Measurements from ENCODE around the gene CD4. TPM values are rescaled to one million over a fixed set of nuclear protein-coding genes. Genes with fewer than 3 reads are reported as not detected.
"Not testable (repeated sequence)": the region's sequence is repeated elsewhere in the genome, so short reads cannot be mapped to it uniquely, and the experiment has no call there.

CD4 gene
- total RNA-seq, 2 donors from 2014 or later: 1.6 to 8.6 TPM

DNA sequence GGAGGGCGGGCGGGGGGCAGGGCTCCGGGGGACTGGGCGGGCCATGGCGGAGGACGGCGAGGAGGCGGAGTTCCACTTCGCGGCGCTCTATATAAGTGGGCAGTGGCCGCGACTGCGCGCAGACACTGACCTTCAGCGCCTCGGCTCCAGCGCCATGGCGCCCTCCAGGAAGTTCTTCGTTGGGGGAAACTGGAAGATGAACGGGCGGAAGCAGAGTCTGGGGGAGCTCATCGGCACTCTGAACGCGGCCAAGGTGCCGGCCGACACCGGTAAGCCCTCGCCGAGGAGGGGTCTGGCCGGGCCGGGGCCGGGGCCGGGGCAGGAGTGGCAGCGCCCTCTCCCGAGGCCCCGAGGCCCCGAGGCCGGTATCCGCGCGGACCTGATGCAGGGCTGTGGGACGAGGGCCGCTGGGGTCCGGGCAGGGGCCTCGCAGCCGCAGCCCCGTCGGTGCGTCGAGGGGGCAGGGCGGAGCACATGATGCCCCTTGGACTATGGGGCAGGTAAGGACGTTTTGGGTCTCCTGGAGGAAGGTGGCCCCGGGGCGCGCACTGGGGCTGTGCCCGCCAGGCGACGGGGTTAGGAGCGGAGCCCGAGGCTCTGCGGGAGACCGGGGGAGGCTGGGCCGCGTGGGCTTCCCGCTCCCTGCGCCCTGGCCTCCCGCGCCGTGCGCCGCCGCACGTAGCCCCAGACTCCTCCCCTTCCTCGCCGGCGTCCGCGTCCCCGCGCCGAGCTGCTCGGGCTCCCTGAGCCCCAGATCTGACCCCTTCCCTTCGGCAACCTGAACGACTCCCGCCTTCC is 78.3 kb downstream of the CD4 start, which contains the start of gene TPI1:
Gene TPI1 (plus strand): TSS at position 119 of the 798 bp plus-strand sequence. CDS start 36 bp downstream, at position 155.
- no peaks in the 10 kb centered on the region for H3K9me3 ChIP-seq
- H3K4me3 ChIP-seq: peak within 1 kb of the TSS; percentile 82 to 90
- H3K4me1 ChIP-seq (replicated peaks): peaks cover 16% of the 10 kb centered on the region
- no peaks in the 10 kb centered on the region for H3K27me3 ChIP-seq (replicated peaks; ENCODE audit: insufficient read depth)
- intact Hi-C loops (cut with DNase I): no loop called here
- TF ChIP-seq, protein P1, sequence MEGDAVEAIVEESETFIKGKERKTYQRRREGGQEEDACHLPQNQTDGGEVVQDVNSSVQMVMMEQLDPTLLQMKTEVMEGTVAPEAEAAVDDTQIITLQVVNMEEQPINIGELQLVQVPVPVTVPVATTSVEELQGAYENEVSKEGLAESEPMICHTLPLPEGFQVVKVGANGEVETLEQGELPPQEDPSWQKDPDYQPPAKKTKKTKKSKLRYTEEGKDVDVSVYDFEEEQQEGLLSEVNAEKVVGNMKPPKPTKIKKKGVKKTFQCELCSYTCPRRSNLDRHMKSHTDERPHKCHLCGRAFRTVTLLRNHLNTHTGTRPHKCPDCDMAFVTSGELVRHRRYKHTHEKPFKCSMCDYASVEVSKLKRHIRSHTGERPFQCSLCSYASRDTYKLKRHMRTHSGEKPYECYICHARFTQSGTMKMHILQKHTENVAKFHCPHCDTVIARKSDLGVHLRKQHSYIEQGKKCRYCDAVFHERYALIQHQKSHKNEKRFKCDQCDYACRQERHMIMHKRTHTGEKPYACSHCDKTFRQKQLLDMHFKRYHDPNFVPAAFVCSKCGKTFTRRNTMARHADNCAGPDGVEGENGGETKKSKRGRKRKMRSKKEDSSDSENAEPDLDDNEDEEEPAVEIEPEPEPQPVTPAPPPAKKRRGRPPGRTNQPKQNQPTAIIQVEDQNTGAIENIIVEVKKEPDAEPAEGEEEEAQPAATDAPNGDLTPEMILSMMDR (IDR thresholded peaks at IDR 0.05): peak in 1 of 4 experiments; percentile 14
- TF ChIP-seq POLR2AphosphoS5 (IDR thresholded peaks at IDR 0.05) (peak; percentile 90), POLR2A (IDR thresholded peaks at IDR 0.05) (peak; percentile 97)
- peak within 1 kb of the TSS; percentile 91 to 97 for H3K27ac ChIP-seq
- peak; percentile 86 for DNase-seq (ENCODE audit: low spot score)
- under 1% methylated on average over 73 of the region's 86 CpGs for whole genome bisulfite sequencing
- peaks cover 3 to 9% of the 10 kb centered on the region in 2 donors for H3K36me3 ChIP-seq

DNA sequence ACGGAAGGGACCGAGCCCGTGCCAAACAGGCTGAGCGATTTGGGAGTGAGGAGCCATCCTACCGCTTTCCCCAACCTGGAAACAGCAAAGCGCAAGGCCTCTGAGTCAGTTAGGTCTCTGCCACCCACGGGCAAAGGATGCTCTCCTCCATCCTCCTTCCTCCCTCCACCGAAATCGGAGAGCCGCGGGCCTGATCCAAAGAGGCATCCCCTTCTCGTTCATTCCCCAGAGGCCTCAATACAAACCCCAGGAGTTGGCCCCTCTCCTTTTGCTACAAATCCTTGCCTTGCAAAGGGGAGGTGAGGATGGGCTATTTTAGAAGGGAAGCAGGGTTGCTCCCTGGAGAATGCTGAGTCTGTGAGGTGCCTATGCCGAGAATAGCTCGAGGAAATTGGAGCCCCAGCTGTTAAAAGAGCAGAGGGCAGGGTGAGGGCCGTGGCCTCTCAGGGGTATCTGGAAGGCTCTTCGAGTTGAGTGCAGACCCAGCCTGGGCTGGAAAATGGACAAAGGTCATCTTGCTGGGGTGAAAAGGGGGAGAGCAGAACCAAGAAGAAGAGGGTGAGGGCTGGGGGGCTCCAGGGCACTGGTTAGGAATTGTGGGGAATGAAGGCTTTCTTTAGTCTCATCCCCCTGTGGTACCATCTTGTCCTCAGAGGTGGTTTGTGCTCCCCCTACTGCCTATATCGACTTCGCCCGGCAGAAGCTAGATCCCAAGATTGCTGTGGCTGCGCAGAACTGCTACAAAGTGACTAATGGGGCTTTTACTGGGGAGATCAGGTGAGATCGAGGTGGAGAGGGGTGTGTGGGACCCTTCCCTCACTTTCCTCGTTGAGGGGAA is 79.1 kb downstream of the CD4 start:
- H3K9me3 ChIP-seq: no peaks in the 10 kb centered on the region
- no peaks in the 10 kb centered on the region for H3K27me3 ChIP-seq (replicated peaks; ENCODE audit: insufficient read depth)
- TF ChIP-seq POLR2A (IDR thresholded peaks at IDR 0.05) (no peak), POLR2AphosphoS5 (IDR thresholded peaks at IDR 0.05) (peak; percentile 3)
- intact Hi-C loops (cut with DNase I): no loop called here
- peak overlapping the region; percentile 82 to 90 for H3K4me3 ChIP-seq
- no peak for DNase-seq (ENCODE audit: low spot score)
- peaks cover 16% of the 10 kb centered on the region for H3K4me1 ChIP-seq (replicated peaks)
- peak overlapping the region; percentile 91 to 97 for H3K27ac ChIP-seq
- H3K36me3 ChIP-seq: peaks cover 3 to 5% of the 10 kb centered on the region in 2 donors
- WGBS: 6% methylated on average over 22 of the region's 22 CpGs

DNA sequence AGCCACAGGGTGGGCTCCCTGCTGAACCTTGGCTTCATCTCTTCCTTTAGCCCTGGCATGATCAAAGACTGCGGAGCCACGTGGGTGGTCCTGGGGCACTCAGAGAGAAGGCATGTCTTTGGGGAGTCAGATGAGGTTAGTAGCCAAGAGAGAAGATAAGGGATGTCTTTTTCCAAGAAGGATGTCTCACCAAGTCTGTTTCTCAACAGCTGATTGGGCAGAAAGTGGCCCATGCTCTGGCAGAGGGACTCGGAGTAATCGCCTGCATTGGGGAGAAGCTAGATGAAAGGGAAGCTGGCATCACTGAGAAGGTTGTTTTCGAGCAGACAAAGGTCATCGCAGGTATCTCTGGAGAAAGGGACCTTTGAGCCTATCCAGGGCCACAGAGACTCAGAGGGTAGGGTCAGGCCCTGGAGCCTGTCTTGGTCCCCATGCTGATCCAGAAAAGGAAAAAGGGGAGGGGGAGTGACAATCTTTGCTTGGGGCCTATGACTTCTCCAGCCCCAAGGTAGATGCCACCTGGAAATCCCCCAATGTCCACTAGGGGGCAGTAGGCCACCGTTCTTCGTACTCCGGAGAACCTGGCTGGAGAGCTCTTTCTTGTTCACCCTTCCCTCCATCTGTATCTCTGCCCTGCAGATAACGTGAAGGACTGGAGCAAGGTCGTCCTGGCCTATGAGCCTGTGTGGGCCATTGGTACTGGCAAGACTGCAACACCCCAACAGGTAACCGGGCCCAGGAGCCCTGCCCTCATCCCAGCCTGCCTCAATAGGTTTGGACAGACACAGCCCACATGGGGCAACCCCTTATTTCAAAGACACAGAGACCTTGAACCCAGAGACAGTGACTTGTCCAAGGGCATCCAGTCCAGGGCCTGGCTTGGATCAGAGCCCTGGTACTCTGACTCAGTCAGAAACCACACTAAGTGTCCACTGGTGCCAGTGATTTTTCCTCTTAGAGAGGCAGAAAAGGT is 80.0 kb downstream of the CD4 start:
- Histone ChIP-seq H3K4me1 (replicated peaks) (peaks cover 16% of the 10 kb centered on the region), H3K4me3 (no peak overlapping the region), H3K27ac (peak overlapping the region in 1 of 2 donors; percentile 91), H3K36me3 (peaks cover 3 to 5% of the 10 kb centered on the region in 2 donors), H3K27me3 (replicated peaks; ENCODE audit: insufficient read depth) (no peaks in the 10 kb centered on the region), H3K9me3 (no peaks in the 10 kb centered on the region)
- WGBS: 29% methylated on average over 12 of the region's 12 CpGs
- DNase-seq (ENCODE audit: low spot score): peak; percentile 81
- TF ChIP-seq, protein P1 (IDR thresholded peaks at IDR 0.05): peak; percentile 85 to 94 (median 92)
- no peak for TF ChIP-seq POLR2A (IDR thresholded peaks at IDR 0.05)
- peak; percentile 73 for TF ChIP-seq POLR2AphosphoS5 (IDR thresholded peaks at IDR 0.05)
- intact Hi-C loops (cut with DNase I): loop anchor here (10.0 kb wide), 2 partner anchors 65 to 95 kb away; no protein-coding TSS in a partner anchor

DNA sequence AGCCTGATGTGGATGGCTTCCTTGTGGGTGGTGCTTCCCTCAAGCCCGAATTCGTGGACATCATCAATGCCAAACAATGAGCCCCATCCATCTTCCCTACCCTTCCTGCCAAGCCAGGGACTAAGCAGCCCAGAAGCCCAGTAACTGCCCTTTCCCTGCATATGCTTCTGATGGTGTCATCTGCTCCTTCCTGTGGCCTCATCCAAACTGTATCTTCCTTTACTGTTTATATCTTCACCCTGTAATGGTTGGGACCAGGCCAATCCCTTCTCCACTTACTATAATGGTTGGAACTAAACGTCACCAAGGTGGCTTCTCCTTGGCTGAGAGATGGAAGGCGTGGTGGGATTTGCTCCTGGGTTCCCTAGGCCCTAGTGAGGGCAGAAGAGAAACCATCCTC is 81.0 kb downstream of the CD4 start:
- not testable (repeated sequence) for H3K27me3 ChIP-seq (replicated peaks; ENCODE audit: insufficient read depth); DNase-seq (ENCODE audit: low spot score); H3K4me3 ChIP-seq; H3K9me3 ChIP-seq; H3K27ac ChIP-seq; H3K36me3 ChIP-seq
- intact Hi-C loops (cut with DNase I): loop anchor here (10.0 kb wide), 2 partner anchors 64 to 94 kb away; no protein-coding TSS in a partner anchor
- WGBS: 66% methylated on average over 4 of the region's 4 CpGs
- H3K4me1 ChIP-seq (replicated peaks): peaks cover 16% of the 10 kb centered on the region

Other genes starting within 250 kb of the CD4 start
- gene IFFO1, start 233.5 kb upstream of the CD4 start, total RNA-seq: 10 to 100 TPM in 1 of 2 donors, 1 to 10 TPM in 1; 4.8 to 22.9 TPM
- gene NOP2, start 221.2 kb upstream of the CD4 start, total RNA-seq: 10 to 100 TPM; 14.5 to 42.9 TPM
- gene CHD4, start 182.1 kb upstream of the CD4 start, total RNA-seq: 100 to 1,000 TPM; 124 to 240 TPM
- 1 to 10 TPM in 1 of 2 donors, under 1 TPM in 1; 0.59 to 1.9 TPM for gene LPAR5, start 153.6 kb upstream of the CD4 start, total RNA-seq
- gene ACRBP, start 142.1 kb upstream of the CD4 start, total RNA-seq: 10 to 100 TPM in 1 of 2 donors, 1 to 10 TPM in 1; 2.3 to 49.6 TPM
- gene ING4, start 126.4 kb upstream of the CD4 start, total RNA-seq: 10 to 100 TPM; 75.5 to 78.9 TPM
- gene ZNF384, start 100.2 kb upstream of the CD4 start, total RNA-seq: 10 to 100 TPM; 42.9 to 68.6 TPM
- 1 to 10 TPM in 1 of 2 donors, not detected in 1; 3.1 TPM for gene PIANP, start 88.7 kb upstream of the CD4 start, total RNA-seq
- 10 to 100 TPM; 92.0 to 92.6 TPM for gene COPS7A, start 65.5 kb upstream of the CD4 start, total RNA-seq
- gene MLF2, start 36.4 kb upstream of the CD4 start, total RNA-seq: 100 to 1,000 TPM; 267 to 282 TPM
- gene PTMS, start 23.2 kb upstream of the CD4 start, total RNA-seq: 100 to 1,000 TPM; 285 to 339 TPM
- 10 to 100 TPM in 1 of 2 donors, under 1 TPM in 1; 0.73 to 13.1 TPM for gene LAG3, start 17.0 kb upstream of the CD4 start, total RNA-seq
- 1 to 10 TPM; 4.3 to 4.4 TPM for gene GPR162, start 32.3 kb downstream of the CD4 start, total RNA-seq
- gene P3H3, start 38.9 kb downstream of the CD4 start, total RNA-seq: 10 to 100 TPM; 25.7 to 28.8 TPM
- 1 to 10 TPM; 2.3 to 2.4 TPM for gene GNB3, start 51.4 kb downstream of the CD4 start, total RNA-seq
- gene CDCA3, start 61.8 kb downstream of the CD4 start, total RNA-seq: 10 to 100 TPM in 1 of 2 donors, 1 to 10 TPM in 1; 1.7 to 16.2 TPM
- 10 to 100 TPM; 58.3 to 84.1 TPM for gene USP5, start 62.6 kb downstream of the CD4 start, total RNA-seq
- 100 to 1,000 TPM; 404 to 443 TPM for gene TPI1, start 78.0 kb downstream of the CD4 start, total RNA-seq
- gene SPSB2, start 83.8 kb downstream of the CD4 start, total RNA-seq: 10 to 100 TPM; 12.7 to 23.5 TPM
- 10 to 100 TPM; 15.9 to 25.3 TPM for gene LRRC23, start 115.3 kb downstream of the CD4 start, total RNA-seq
- gene ENO2, start 125.1 kb downstream of the CD4 start, total RNA-seq: 10 to 100 TPM in 1 of 2 donors, 1 to 10 TPM in 1; 6.9 to 13.0 TPM
- 100 to 1,000 TPM in 1 of 2 donors, 10 to 100 TPM in 1; 93.0 to 129 TPM for gene ATN1, start 138.4 kb downstream of the CD4 start, total RNA-seq
- not detected for gene RNU7-1, start 154.3 kb downstream of the CD4 start, total RNA-seq
- gene C12orf57, start 154.5 kb downstream of the CD4 start, total RNA-seq: 100 to 1,000 TPM; 352 to 711 TPM
- gene PTPN6, start 161.8 kb downstream of the CD4 start, total RNA-seq: 10 to 100 TPM; 30.6 to 43.2 TPM
- 100 to 1,000 TPM; 177 to 230 TPM for gene PHB2, start 181.1 kb downstream of the CD4 start, total RNA-seq
- gene EMG1, start 181.4 kb downstream of the CD4 start, total RNA-seq: 10 to 100 TPM; 37.7 to 46.3 TPM
- gene LPCAT3, start 228.9 kb downstream of the CD4 start, total RNA-seq: 10 to 100 TPM; 59.9 to 86.9 TPM